ENCODE measurements around the gene FGFR1OP2. TPM values are rescaled to one million over a fixed set of nuclear protein-coding genes. Genes with fewer than 3 reads are reported as not detected.
A peak's percentile ranks its signal among the peaks of the same experiment; 100 is the strongest.

FGFR1OP2 gene
- total RNA-seq, 2 experiments from 2014 or later: 72.4 to 75.1 TPM

GRCh38 chr12:26939953-26940352 lies 1.7 kb downstream of the FGFR1OP2 start:
- CTCF ChIA-PET: interaction anchor here (1.6 kb wide), 1 partner anchor 74 kb away, joined by 11 read pairs; the partner anchor contains the start of gene TM7SF3
- intact Hi-C loops (cut with micrococcal nuclease): loop anchor here (5.0 kb wide), 1 partner anchor 32 kb away; no protein-coding TSS in a partner anchor
- Mint-ChIP-seq H3K9me3 (no peaks in the 10 kb centered on the region), H3K27ac (peak overlapping the region; percentile 99), H3K36me3 (ENCODE audit: low read depth) (peaks cover 37% of the 10 kb centered on the region), H3K27me3 (no peaks in the 10 kb centered on the region), H3K4me3 (peak overlapping the region; percentile 98), H3K4me1 (ENCODE audit: low read depth) (peaks cover 50% of the 10 kb centered on the region)
- no peak for TF ChIP-seq CTCF (IDR thresholded peaks at IDR 0.05)
- ATAC-seq: no peak
- DNase-seq: no peak
- POLR2A ChIA-PET: no interaction called here

GRCh38 chr12:26940516-26941214 lies 2.4 kb downstream of the FGFR1OP2 start:
- Mint-ChIP-seq H3K4me1 (ENCODE audit: low read depth) (peaks cover 45% of the 10 kb centered on the region), H3K27me3 (no peaks in the 10 kb centered on the region), H3K36me3 (ENCODE audit: low read depth) (peaks cover 33% of the 10 kb centered on the region), H3K4me3 (peak overlapping the region; percentile 98), H3K27ac (peak overlapping the region; percentile 99), H3K9me3 (no peaks in the 10 kb centered on the region)
- TF ChIP-seq CTCF (IDR thresholded peaks at IDR 0.05): no peak
- ChIA-PET CTCF (interaction anchor here (1.3 kb wide), 1 partner anchor 74 kb away, joined by 8 read pairs; the partner anchor contains the start of gene TM7SF3), POLR2A (interaction anchor here (0.6 kb wide), 1 partner anchor 240 kb away, joined by 3 read pairs; no protein-coding TSS in a partner anchor)
- DNase-seq (peak; percentile 56), ATAC-seq (peak; percentile 8)
- intact Hi-C loops (cut with micrococcal nuclease): no loop called here

GRCh38 chr12:26941215-26941594 lies 2.9 kb downstream of the FGFR1OP2 start:
- intact Hi-C loops (cut with micrococcal nuclease): no loop called here
- CTCF ChIA-PET: interaction anchor here (1.3 kb wide), 1 partner anchor 73 kb away, joined by 8 read pairs; the partner anchor contains the start of gene TM7SF3
- peak overlapping the region; percentile 98 for H3K4me3 Mint-ChIP-seq
- H3K4me1 Mint-ChIP-seq (ENCODE audit: low read depth): peaks cover 45% of the 10 kb centered on the region
- TF ChIP-seq CTCF (IDR thresholded peaks at IDR 0.05): no peak
- ATAC-seq (no peak), DNase-seq (no peak)
- no peaks in the 10 kb centered on the region for H3K27me3 Mint-ChIP-seq
- no peaks in the 10 kb centered on the region for H3K9me3 Mint-ChIP-seq
- H3K36me3 Mint-ChIP-seq (ENCODE audit: low read depth): peaks cover 33% of the 10 kb centered on the region
- H3K27ac Mint-ChIP-seq: peak overlapping the region; percentile 99
- POLR2A ChIA-PET: no interaction called here

- peaks cover 56% of the 10 kb centered on the region for H3K4me1 Mint-ChIP-seq (ENCODE audit: low read depth)
- no peaks in the 10 kb centered on the region for H3K27me3 Mint-ChIP-seq
- POLR2A ChIA-PET: no interaction called here
- no peak overlapping the region for H3K4me3 Mint-ChIP-seq
- peaks cover 8% of the 10 kb centered on the region for H3K9me3 Mint-ChIP-seq
- CTCF ChIA-PET: no interaction called here
- no peak overlapping the region for H3K27ac Mint-ChIP-seq
- no peak for ATAC-seq
- no peak for DNase-seq
- TF ChIP-seq CTCF (IDR thresholded peaks at IDR 0.05): no peak
- intact Hi-C loops (cut with micrococcal nuclease): no loop called here
- H3K36me3 Mint-ChIP-seq (ENCODE audit: low read depth): peaks cover 49% of the 10 kb centered on the region
Observed at GRCh38 chr12:26948309-26948708, 10.0 kb downstream of the FGFR1OP2 start.

GRCh38 chr12:26953447-26953846 lies 15.2 kb downstream of the FGFR1OP2 start:
- TF ChIP-seq CTCF (IDR thresholded peaks at IDR 0.05): no peak
- H3K4me1 Mint-ChIP-seq (ENCODE audit: low read depth): peaks cover 32% of the 10 kb centered on the region
- H3K9me3 Mint-ChIP-seq: peaks cover under 1% of the 10 kb centered on the region
- no peak for DNase-seq
- ChIA-PET POLR2A (interaction anchor here (1.0 kb wide), 1 partner anchor 61 kb away, joined by 3 read pairs; the partner anchor contains the start of gene TM7SF3), CTCF (no interaction called here)
- ATAC-seq: no peak
- intact Hi-C loops (cut with micrococcal nuclease): no loop called here
- peaks cover 38% of the 10 kb centered on the region for H3K36me3 Mint-ChIP-seq (ENCODE audit: low read depth)
- no peak overlapping the region for H3K4me3 Mint-ChIP-seq
- no peak overlapping the region for H3K27ac Mint-ChIP-seq
- no peaks in the 10 kb centered on the region for H3K27me3 Mint-ChIP-seq

Measured in activated CD8-positive, alpha-beta T cell treated with anti-CD3 and anti-CD28 coated beads for 36 hours (primary cell).